Vagina (tissue), 2 donors: ENCODE data around the gene CCBE1.

Experiments used
- CTCF ChIP-seq, 3 experiments: fragments of 450-650 bp in 2 of 3; fragments of 200-600 bp in 1 of 3; sonication (generic) in 1 of 3; IDR thresholded peaks; one replicate each; pipeline ENCODE4 v1.5.1; 2017 to 2019; ENCODE audit warnings: antibody characterized with exemption in 3 of 3, mild to moderate bottlenecking in 2 of 3, moderate library complexity in 2 of 3
- POLR2A ChIP-seq, 2 donors: fragments of 450-650 bp; IDR thresholded peaks; one replicate each; pipeline ENCODE4 v1.6.1; 2017; ENCODE audit warnings: antibody characterized with exemption in 2 of 2, mild to moderate bottlenecking in 2 of 2, moderate library complexity in 2 of 2

DNA sequence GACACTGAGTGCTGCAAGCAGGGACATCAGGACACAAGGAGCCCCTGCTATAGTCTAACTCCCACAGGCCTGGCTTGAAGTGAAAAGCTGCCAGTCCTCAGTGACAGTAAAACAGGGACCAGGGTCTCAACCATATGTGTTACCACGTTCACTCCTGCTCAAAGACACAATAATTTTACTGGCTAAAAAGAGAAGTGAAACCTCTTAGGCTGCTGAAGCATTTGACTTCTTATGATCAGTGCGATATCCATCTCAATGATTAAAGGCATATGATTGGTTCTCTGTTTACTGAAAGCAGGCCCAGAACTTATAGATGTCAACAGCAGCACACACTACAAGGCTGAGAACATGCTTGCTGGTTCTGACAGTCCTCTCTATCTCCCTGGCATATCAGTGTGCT, 208.3 kb downstream of the CCBE1 start:
- TF ChIP-seq CTCF (IDR thresholded peaks at IDR 0.05) (no peak), POLR2A (IDR thresholded peaks at IDR 0.05) (no peak)
